K562 (cell line): Measurements from ENCODE around the gene PTPRU.

Experiments
- BACH1 ChIP-seq: fragments of 200-800 bp; sonication (Bioruptor generic); IDR thresholded peaks from 2 replicates; pipeline ENCODE4 v1.6.1; 2016; ENCODE audit warnings: missing genetic modification characterization, missing compliant biosample characterization
- MEF2A ChIP-seq: IDR thresholded peaks from 2 replicates; pipeline ENCODE4 v1.6.1; 2011; ENCODE audit warnings: low read depth, mild to moderate bottlenecking, low read length, moderate library complexity; ENCODE audit not compliant: control insufficient read depth

- TF ChIP-seq MEF2A (no peak), BACH1 (tag) (no peak)
Observed at GRCh38 chr1:29267321-29268070, 31.2 kb downstream of the PTPRU start.
